Parathyroid adenoma (tissue), 2 donors: ENCODE measurements around the gene RNF146.

Experiments
- H2AFZ ChIP-seq: fragments of 300-600 bp; sonication (generic); one replicate; pipeline ENCODE4 v1.7.0; 2017; ENCODE audit warnings: antibody characterized with exemption, mild to moderate bottlenecking
- H3K27ac ChIP-seq: fragments of 300-600 bp; sonication (generic); one replicate; pipeline ENCODE4 v1.7.0; 2017
- H3K27me3 ChIP-seq: fragments of 300-600 bp; sonication (generic); one replicate; pipeline ENCODE4 v1.7.0; 2017; ENCODE audit warnings: low read length; ENCODE audit not compliant: control insufficient read depth, insufficient read depth
- H3K36me3 ChIP-seq: fragments of 300-600 bp; sonication (generic); one replicate; pipeline ENCODE4 v1.7.0; 2017; ENCODE audit warnings: low read length; ENCODE audit not compliant: control insufficient read depth, insufficient read depth
- H3K4me1 ChIP-seq: fragments of 300-600 bp; sonication (generic); one replicate; pipeline ENCODE4 v1.7.0; 2017; ENCODE audit warnings: control low read depth
- H3K4me2 ChIP-seq: fragments of 300-600 bp; sonication (generic); one replicate; pipeline ENCODE4 v1.7.0; 2017; ENCODE audit warnings: low read length
- H3K4me3 ChIP-seq: fragments of 300-600 bp; sonication (generic); one replicate; pipeline ENCODE4 v1.7.0; 2017; ENCODE audit warnings: low read depth, low read length
- H3K79me2 ChIP-seq: fragments of 300-600 bp; sonication (generic); one replicate; pipeline ENCODE4 v1.7.0; 2017; ENCODE audit warnings: control low read depth
- H3K9ac ChIP-seq: fragments of 300-600 bp; sonication (generic); one replicate; pipeline ENCODE4 v1.7.0; 2017; ENCODE audit warnings: mild to moderate bottlenecking
- H3K9me3 ChIP-seq: fragments of 300-600 bp; sonication (generic); one replicate; pipeline ENCODE4 v1.7.0; 2017; ENCODE audit warnings: low read length; ENCODE audit not compliant: control insufficient read depth
- CTCF ChIP-seq: fragments of 300-600 bp; sonication (generic); IDR thresholded peaks from one replicate; pipeline ENCODE4 v1.7.0; 2017; ENCODE audit warnings: antibody characterized with exemption, mild to moderate bottlenecking
- donor health status: primary hyperparathyroidism.

Gene RNF146

GRCh38 chr6:127298475-127298874 lies 31.8 kb downstream of the RNF146 start:
- no peak for TF ChIP-seq CTCF
- Histone ChIP-seq H3K4me2 (no peak overlapping the region), H3K79me2 (no peaks in the 10 kb centered on the region), H3K4me1 (peaks cover 2% of the 10 kb centered on the region), H3K27me3 (no peaks in the 10 kb centered on the region), H3K9me3 (no peaks in the 10 kb centered on the region), H3K4me3 (no peak overlapping the region), H2AFZ (no peak overlapping the region), H3K36me3 (no peaks in the 10 kb centered on the region), H3K27ac (no peak overlapping the region), H3K9ac (no peak overlapping the region)

- no peaks in the 10 kb centered on the region for H3K36me3 ChIP-seq
- no peaks in the 10 kb centered on the region for H3K27me3 ChIP-seq
- H2AFZ ChIP-seq = no peak overlapping the region
- H3K9me3 ChIP-seq = no peaks in the 10 kb centered on the region
- no peak overlapping the region for H3K27ac ChIP-seq
- no peak overlapping the region for H3K4me2 ChIP-seq
- no peak overlapping the region for H3K4me3 ChIP-seq
- H3K79me2 ChIP-seq = no peaks in the 10 kb centered on the region
- H3K9ac ChIP-seq = no peak overlapping the region
- no peak for TF ChIP-seq CTCF
- peaks cover 2% of the 10 kb centered on the region for H3K4me1 ChIP-seq
These were observed 33.0 kb downstream of the RNF146 start for GRCh38 chr6:127299522-127300240.

- Histone ChIP-seq H3K9ac (no peak overlapping the region), H2AFZ (no peak overlapping the region), H3K27ac (no peak overlapping the region), H3K27me3 (no peaks in the 10 kb centered on the region), H3K36me3 (no peaks in the 10 kb centered on the region), H3K79me2 (no peaks in the 10 kb centered on the region), H3K4me3 (no peak overlapping the region), H3K4me1 (peaks cover 2% of the 10 kb centered on the region), H3K4me2 (no peak overlapping the region), H3K9me3 (no peaks in the 10 kb centered on the region)
- no peak for TF ChIP-seq CTCF
These were observed 33.7 kb downstream of the RNF146 start for GRCh38 chr6:127300411-127300810.

GRCh38 chr6:127301199-127301700 lies 34.6 kb downstream of the RNF146 start:
- H3K27ac ChIP-seq = no peak overlapping the region
- no peak overlapping the region for H3K4me2 ChIP-seq
- no peak for TF ChIP-seq CTCF
- no peak overlapping the region for H2AFZ ChIP-seq
- no peak overlapping the region for H3K9ac ChIP-seq
- H3K4me1 ChIP-seq = peaks cover 2% of the 10 kb centered on the region
- H3K27me3 ChIP-seq = no peaks in the 10 kb centered on the region
- H3K79me2 ChIP-seq = no peaks in the 10 kb centered on the region
- no peaks in the 10 kb centered on the region for H3K9me3 ChIP-seq
- H3K36me3 ChIP-seq = no peaks in the 10 kb centered on the region
- H3K4me3 ChIP-seq = no peak overlapping the region
